ENCODE measurements around the gene EFS.

DNA sequence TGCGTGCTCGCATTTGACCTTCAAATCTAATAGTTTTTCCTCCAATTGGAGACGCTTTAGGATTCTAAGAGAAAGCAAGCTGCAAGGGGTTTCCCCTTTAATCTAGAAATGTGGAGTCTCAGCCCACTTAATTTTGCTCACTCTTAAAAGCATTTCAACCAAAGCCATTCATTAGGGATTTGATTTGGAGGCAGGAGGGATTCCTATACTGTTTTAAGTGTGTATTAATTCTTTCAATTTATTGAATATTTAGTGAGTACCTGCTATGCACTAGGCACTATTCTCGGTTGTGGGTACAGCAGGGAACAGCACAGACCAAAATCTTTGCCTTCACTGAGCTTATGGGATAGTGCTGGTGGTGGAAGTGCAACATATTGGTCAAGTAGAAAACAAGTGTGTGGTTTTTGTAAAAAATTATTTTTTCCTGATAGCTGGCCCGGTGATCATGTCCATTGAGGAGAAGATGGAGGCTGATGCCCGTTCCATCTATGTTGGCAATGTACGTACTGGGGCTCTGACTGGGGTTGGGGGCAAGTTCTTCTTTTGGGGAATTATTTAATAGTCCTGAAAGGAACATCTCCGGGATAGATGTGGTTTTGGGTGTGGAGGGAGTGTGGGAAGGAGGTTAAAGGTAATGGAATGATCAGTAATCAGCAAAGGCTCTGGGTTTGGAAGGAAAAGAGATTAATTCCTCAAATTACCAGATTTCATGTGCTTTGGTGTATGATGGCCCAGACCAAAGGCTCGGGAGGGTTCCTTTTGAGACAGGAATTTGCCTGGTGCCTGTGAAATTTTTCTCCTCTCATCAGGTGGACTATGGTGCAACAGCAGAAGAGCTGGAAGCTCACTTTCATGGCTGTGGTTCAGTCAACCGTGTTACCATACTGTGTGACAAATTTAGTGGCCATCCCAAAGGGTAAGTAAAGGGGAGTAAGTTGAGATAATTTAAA is 42.1 kb downstream of the EFS start:
- TF ChIP-seq POLR2A (IDR thresholded peaks at IDR 0.05; ENCODE audit: low read length) (no peak), GATA1 (IDR thresholded peaks at IDR 0.05; ENCODE audit: low read depth, low read length) (no peak)
